Amniotic epithelial cell (primary cell): ENCODE data around the gene C1orf167.

ENCODE experiments used
- DNase-seq: peaks from one replicate; pipeline ENCODE4 v3.0.0-alpha.2; 2010; ENCODE audit warnings: low read depth

The C1orf167 gene

GRCh38 chr1:11761988-11762406 lies at the start of gene C1orf167:
Gene C1orf167, plus strand, starts transcription at chr1:11762193. Its CDS starts 2,208 bp downstream, at chr1:11764401.
- no peak for DNase-seq

- DNase-seq: no peak
Observed at GRCh38 chr1:11712285-11712684, 49.7 kb upstream of the C1orf167 start.

- DNase-seq: no peak
Observed at GRCh38 chr1:11713095-11713494, 48.9 kb upstream of the C1orf167 start.

- no peak for DNase-seq
Observed at GRCh38 chr1:11714831-11715575, 47.0 kb upstream of the C1orf167 start.

GRCh38 chr1:11719313-11720032 lies 42.5 kb upstream of the C1orf167 start:
- DNase-seq: peak; percentile 53

GRCh38 chr1:11720033-11720376 lies 42.0 kb upstream of the C1orf167 start:
- DNase-seq: no peak

GRCh38 chr1:11720525-11720924 lies 41.5 kb upstream of the C1orf167 start:
- no peak for DNase-seq

- no peak for DNase-seq
Observed at GRCh38 chr1:11721311-11721710, 40.7 kb upstream of the C1orf167 start.

GRCh38 chr1:11722538-11722937 lies 39.5 kb upstream of the C1orf167 start:
- DNase-seq: no peak

- DNase-seq: no peak
Observed at GRCh38 chr1:11725616-11726015, 36.4 kb upstream of the C1orf167 start.

- no peak for DNase-seq
Observed at GRCh38 chr1:11727119-11727518, 34.9 kb upstream of the C1orf167 start.

GRCh38 chr1:11728126-11728806 lies 33.7 kb upstream of the C1orf167 start:
- DNase-seq: peak; percentile 63

- no peak for DNase-seq
Observed at GRCh38 chr1:11729155-11729497, 32.9 kb upstream of the C1orf167 start.

GRCh38 chr1:11729498-11730428 lies 32.2 kb upstream of the C1orf167 start:
- peak; percentile 82 for DNase-seq

GRCh38 chr1:11730429-11730891 lies 31.5 kb upstream of the C1orf167 start:
- peak; percentile 64 for DNase-seq

- peak; percentile 74 for DNase-seq
Observed at GRCh38 chr1:11731691-11732283, 30.2 kb upstream of the C1orf167 start.

- no peak for DNase-seq
Observed at GRCh38 chr1:11733306-11733705, 28.7 kb upstream of the C1orf167 start.

- no peak for DNase-seq
Observed at GRCh38 chr1:11735531-11735853, 26.5 kb upstream of the C1orf167 start.

GRCh38 chr1:11735854-11736745 lies 25.9 kb upstream of the C1orf167 start, which contains the start of gene AGTRAP:
Gene AGTRAP, plus strand, starts transcription at chr1:11736136. Its CDS starts 73 bp downstream, at chr1:11736209.
- peak; percentile 81 for DNase-seq
